SK-N-SH (cell line): ENCODE measurements around the gene MAST4. TPM values are rescaled to one million over a fixed set of nuclear protein-coding genes. Genes with fewer than 3 reads are reported as not detected.

Experiments
- CTCF ChIA-PET: fragments of 300-600, 350-600 bp; formaldehyde crosslinking; extraction: SDS; loops from one replicate; lab custom pipeline; 2021; lab: Yijun Ruan, JAX
- POLR2A ChIA-PET: fragments of 350-600 bp; sonication (Branson Sonifier 250); formaldehyde crosslinking; extraction: SDS; loops from one replicate; lab custom pipeline; 2020; ENCODE audit warnings: antibody characterized with exemption, inconsistent platforms; lab: Yijun Ruan, JAX
- DNase-seq: peaks from one replicate; pipeline ENCODE4 v3.0.0; 2012
- H2AFZ ChIP-seq: fragments of 200-600 bp; sonication (generic); 2 replicates; pipeline ENCODE4 v1.8.1; 2016; ENCODE audit warnings: antibody characterized with exemption, mild to moderate bottlenecking, low read depth
- H3F3A ChIP-seq: fragments of 200-600 bp; sonication (generic); replicated peaks from 2 replicates; pipeline ENCODE3; 2016; ENCODE audit warnings: antibody characterized with exemption, mild to moderate bottlenecking; ENCODE audit not compliant: insufficient read depth
- H3K27ac ChIP-seq, 2 experiments: fragments of 200-500 bp in 1 of 2; fragments of 200-600 bp in 1 of 2; sonication (Bioruptor generic) in 1 of 2; sonication (generic), shearing (Covaris generic) in 1 of 2; 2 replicates each; pipeline versions ENCODE4 v1.5.1 to v1.6.1; 2014 to 2016; ENCODE audit warnings: low read depth in 2 of 2, inconsistent platforms in 1 of 2, low read length in 1 of 2, mild to moderate bottlenecking in 1 of 2, mixed read lengths in 1 of 2
- H3K27me3 ChIP-seq: fragments of 200-600 bp; sonication (generic), shearing (Covaris generic); 2 replicates; pipeline ENCODE4 v1.6.1; 2016; ENCODE audit warnings: mixed run types; ENCODE audit not compliant: insufficient read depth
- H3K36me3 ChIP-seq, 2 experiments: fragments of 200-500 bp in 1 of 2; fragments of 200-600 bp in 1 of 2; sonication (Bioruptor generic) in 1 of 2; sonication (generic) in 1 of 2; replicated peaks in 1 of 2; 2 replicates each; pipeline versions ENCODE3 to v1.5.1; 2014 to 2016; ENCODE audit warnings: low read length in 1 of 2, mild to moderate bottlenecking in 1 of 2; ENCODE audit not compliant: insufficient read depth in 2 of 2, control insufficient read depth in 1 of 2
- H3K4me1 ChIP-seq, 2 experiments: fragments of 200-500 bp in 1 of 2; fragments of 200-600 bp in 1 of 2; sonication (Bioruptor generic) in 1 of 2; sonication (generic), shearing (Covaris generic) in 1 of 2; 2 replicates each; pipeline versions ENCODE4 v1.5.1 to v1.6.1; 2014 to 2016; ENCODE audit warnings: low read depth in 1 of 2, low read length in 1 of 2, mixed run types in 1 of 2; ENCODE audit not compliant: insufficient read depth in 2 of 2, control insufficient read depth in 1 of 2
- H3K4me2 ChIP-seq: fragments of 200-600 bp; sonication (generic), shearing (Covaris generic); 2 replicates; pipeline ENCODE4 v1.6.1; 2017; ENCODE audit warnings: mixed run types
- H3K4me3 ChIP-seq, 2 experiments: fragments of 200-500 bp in 1 of 2; fragments of 200-600 bp in 1 of 2; sonication (Bioruptor generic) in 1 of 2; sonication (generic), shearing (Covaris generic) in 1 of 2; 2 replicates each; pipeline versions ENCODE4 v1.5.1 to v1.8.1; 2014 to 2016; ENCODE audit warnings: low read depth in 2 of 2, inconsistent platforms in 1 of 2, low read length in 1 of 2, mild to moderate bottlenecking in 1 of 2, mixed read lengths in 1 of 2, moderate library complexity in 1 of 2
- H3K79me2 ChIP-seq: fragments of 200-600 bp; sonication (generic); 2 replicates; pipeline ENCODE4 v1.8.1; 2017; ENCODE audit warnings: mild to moderate bottlenecking; ENCODE audit not compliant: insufficient read depth
- H3K9ac ChIP-seq: fragments of 200-600 bp; sonication (generic); 2 replicates; pipeline ENCODE4 v1.6.1; 2017; ENCODE audit warnings: mixed run types
- H3K9me2 ChIP-seq: fragments of 200-600 bp; sonication (generic); 2 replicates; pipeline ENCODE4 v1.6.1; 2017; ENCODE audit warnings: mixed run types
- H3K9me3 ChIP-seq: fragments of 200-600 bp; sonication (generic); 2 replicates; pipeline ENCODE4 v1.6.1; 2017; ENCODE audit warnings: mixed run types, mild to moderate bottlenecking, moderate library complexity
- H4K20me1 ChIP-seq: fragments of 200-600 bp; sonication (generic); 2 replicates; pipeline ENCODE4 v1.6.1; 2017; ENCODE audit warnings: mild to moderate bottlenecking, mixed run types; ENCODE audit not compliant: insufficient read depth
- ELF1 ChIP-seq: IDR thresholded peaks from 2 replicates; pipeline ENCODE4 v1.4.0; 2012
- EP300 ChIP-seq, 2 experiments: IDR thresholded peaks; 2 replicates each; pipeline versions ENCODE4 v1.4.0 to v1.6.1; 2012; ENCODE audit warnings: borderline replicate concordance in 1 of 2, low read depth in 1 of 2, low read length in 1 of 2
- EZH2phosphoT487 ChIP-seq: fragments of 200-600 bp; sonication (generic); IDR thresholded peaks from 2 replicates; pipeline ENCODE4 v1.6.1; 2017; ENCODE audit warnings: low read depth, mixed run types, mild to moderate bottlenecking, antibody characterized with exemption, moderate library complexity, borderline replicate concordance
- FOSL2 ChIP-seq: IDR thresholded peaks from 2 replicates; pipeline ENCODE4 v1.4.0; 2012; ENCODE audit warnings: low read depth, mild to moderate bottlenecking, moderate library complexity, borderline replicate concordance
- FOXM1 ChIP-seq: IDR thresholded peaks from 2 replicates; pipeline ENCODE4 v1.4.0; 2012; ENCODE audit warnings: low read depth, mild to moderate bottlenecking
- GATA2 ChIP-seq: sonication (generic); formaldehyde crosslinking; IDR thresholded peaks from 2 replicates; pipeline ENCODE4 v1.5.0; 2020; ENCODE audit warnings: mild to moderate bottlenecking, missing genetic modification reagents
- POLR2AphosphoS5 ChIP-seq: IDR thresholded peaks from 2 replicates; pipeline ENCODE4 v1.6.1; 2012; ENCODE audit warnings: low read depth, low read length
- RFX5 ChIP-seq: IDR thresholded peaks from 2 replicates; pipeline ENCODE4 v1.6.1; 2012; ENCODE audit warnings: mild to moderate bottlenecking, improper control_type of control experiment, low read length
- SMC3 ChIP-seq: IDR thresholded peaks from 2 replicates; pipeline ENCODE4 v1.6.1; 2012; ENCODE audit warnings: low read depth, low read length, improper control_type of control experiment
- TAF1 ChIP-seq: IDR thresholded peaks from 2 replicates; pipeline ENCODE4 v1.6.1; 2012; ENCODE audit warnings: low read depth, mild to moderate bottlenecking, low read length, moderate library complexity, borderline replicate concordance
- YY1 ChIP-seq: IDR thresholded peaks from 2 replicates; pipeline ENCODE4 v1.4.0; 2012; ENCODE audit warnings: low read depth, mild to moderate bottlenecking
- WGBS: methylation state at CpG from one replicate; pipeline ENCODE4 v1.1.6; 2017; ENCODE audit warnings: low lambda C conversion rate; 5-methylcytosine and 5-hydroxymethylcytosine counted together
- polyA plus RNA-seq, 3 experiments: library from polyadenylated mRNA; depleted of rRNA; stranded (reverse); fragments of >200 nt; gene quantifications; 2 replicates each; pipeline ENCODE4 v1.2.3, GENCODE V29; 2012
- TF ChIP-seq, protein P1 (sequence below): IDR thresholded peaks from 2 replicates; pipeline ENCODE4 v1.4.0; 2012; ENCODE audit warnings: low read depth, borderline replicate concordance
- TF ChIP-seq, protein P2 (sequence below): IDR thresholded peaks from 2 replicates; pipeline ENCODE4; 2012

Gene MAST4
- polyA plus RNA-seq, 1 of the 3 experiments (the other 2 are of a cell fraction) = 2.2 TPM

DNA sequence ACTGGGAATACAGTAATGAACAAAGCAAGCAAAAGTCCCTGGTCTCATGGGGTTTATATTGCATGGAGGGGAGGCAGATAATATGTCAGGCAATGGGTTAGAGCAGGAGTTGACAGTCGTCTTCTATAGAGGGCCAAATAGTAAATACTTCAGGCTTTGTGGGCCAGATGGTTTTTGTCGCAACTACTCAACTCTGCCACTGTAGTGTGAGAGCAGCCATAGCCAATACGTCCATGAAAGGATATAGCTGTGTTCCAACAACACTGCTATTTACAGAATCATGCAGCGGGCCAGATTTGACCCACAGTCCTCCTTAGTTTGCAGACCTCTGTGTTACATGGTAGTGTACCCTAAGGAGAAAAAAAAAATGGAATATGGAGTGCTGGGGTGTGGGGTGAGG is 25.5 kb downstream of the MAST4 start:
- Histone ChIP-seq H3K9ac (no peak overlapping the region), H3K9me3 (no peaks in the 10 kb centered on the region), H3K36me3 (no peaks in the 10 kb centered on the region)
- POLR2A ChIA-PET = no interaction called here
- no peak for TF ChIP-seq TAF1
- TF ChIP-seq, all 33 proteins: peak for 0
- no peak for DNase-seq
- Histone ChIP-seq H3K4me3 (no peak overlapping the region), H4K20me1 (no peaks in the 10 kb centered on the region), H3F3A (no peaks in the 10 kb centered on the region), H3K79me2 (no peaks in the 10 kb centered on the region), H3K4me1 (no peaks in the 10 kb centered on the region), H3K9me2 (no peaks in the 10 kb centered on the region), H3K27ac (no peak overlapping the region), H3K4me2 (no peak overlapping the region), H3K27me3 (no peaks in the 10 kb centered on the region), H2AFZ (no peak overlapping the region)
- WGBS = 24% methylated on average over 4 of the region's 4 CpGs
- CTCF ChIA-PET = interaction anchor here (1.8 kb wide), 1 partner anchor 315 kb away, joined by 5 read pairs; no protein-coding TSS in a partner anchor

GRCh38 chr5:66628561-66628960 is 32.4 kb downstream of the MAST4 start:
- Histone ChIP-seq H3K9ac (no peak overlapping the region), H3K27me3 (no peaks in the 10 kb centered on the region; the same call in 1 of the 2 replicates), H3F3A (no peaks in the 10 kb centered on the region), H3K4me1 (no peaks in the 10 kb centered on the region), H4K20me1 (no peaks in the 10 kb centered on the region), H2AFZ (no peak overlapping the region), H3K4me2 (no peak overlapping the region), H3K79me2 (no peaks in the 10 kb centered on the region), H3K36me3 (no peaks in the 10 kb centered on the region), H3K9me3 (no peaks in the 10 kb centered on the region), H3K27ac (no peak overlapping the region), H3K9me2 (no peaks in the 10 kb centered on the region)
- WGBS = 53% methylated on average over 3 of the region's 3 CpGs
- no peak for DNase-seq
- ChIA-PET CTCF (no interaction called here), POLR2A (no interaction called here)
- no peak for TF ChIP-seq SMC3
- TF ChIP-seq FOSL2 = no peak
- TF ChIP-seq EP300 (IDR thresholded peaks at IDR 0.05; ENCODE audit: borderline replicate concordance in 1 of 2, low read depth in 1 of 2, low read length in 1 of 2) = no peak
- TF ChIP-seq, protein P1, sequence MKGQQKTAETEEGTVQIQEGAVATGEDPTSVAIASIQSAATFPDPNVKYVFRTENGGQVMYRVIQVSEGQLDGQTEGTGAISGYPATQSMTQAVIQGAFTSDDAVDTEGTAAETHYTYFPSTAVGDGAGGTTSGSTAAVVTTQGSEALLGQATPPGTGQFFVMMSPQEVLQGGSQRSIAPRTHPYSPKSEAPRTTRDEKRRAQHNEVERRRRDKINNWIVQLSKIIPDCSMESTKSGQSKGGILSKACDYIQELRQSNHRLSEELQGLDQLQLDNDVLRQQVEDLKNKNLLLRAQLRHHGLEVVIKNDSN = no peak
- no peak for TF ChIP-seq EZH2phosphoT487
- no peak for TF ChIP-seq FOXM1
- no peak for TF ChIP-seq GATA2 (CRISPR knock-in tag)
- no peak for TF ChIP-seq ELF1
- TF ChIP-seq POLR2AphosphoS5 = no peak
- TF ChIP-seq, protein P2, sequence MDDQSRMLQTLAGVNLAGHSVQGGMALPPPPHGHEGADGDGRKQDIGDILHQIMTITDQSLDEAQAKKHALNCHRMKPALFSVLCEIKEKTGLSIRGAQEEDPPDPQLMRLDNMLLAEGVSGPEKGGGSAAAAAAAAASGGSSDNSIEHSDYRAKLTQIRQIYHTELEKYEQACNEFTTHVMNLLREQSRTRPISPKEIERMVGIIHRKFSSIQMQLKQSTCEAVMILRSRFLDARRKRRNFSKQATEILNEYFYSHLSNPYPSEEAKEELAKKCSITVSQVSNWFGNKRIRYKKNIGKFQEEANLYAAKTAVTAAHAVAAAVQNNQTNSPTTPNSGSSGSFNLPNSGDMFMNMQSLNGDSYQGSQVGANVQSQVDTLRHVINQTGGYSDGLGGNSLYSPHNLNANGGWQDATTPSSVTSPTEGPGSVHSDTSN = no peak
- no peak for TF ChIP-seq YY1
- TF ChIP-seq RFX5 = no peak
- TF ChIP-seq, all 33 proteins: peak for 0
- no peak overlapping the region for H3K4me3 ChIP-seq
